ENCODE measurements around the gene TRRAP. TPM values are rescaled to one million over a fixed set of nuclear protein-coding genes. Genes with fewer than 3 reads are reported as not detected.
A peak's percentile ranks its signal among the peaks of the same experiment; 100 is the strongest.

The TRRAP gene
- total RNA-seq, 1 experiment from 2014 or later, result 26.1 TPM

DNA sequence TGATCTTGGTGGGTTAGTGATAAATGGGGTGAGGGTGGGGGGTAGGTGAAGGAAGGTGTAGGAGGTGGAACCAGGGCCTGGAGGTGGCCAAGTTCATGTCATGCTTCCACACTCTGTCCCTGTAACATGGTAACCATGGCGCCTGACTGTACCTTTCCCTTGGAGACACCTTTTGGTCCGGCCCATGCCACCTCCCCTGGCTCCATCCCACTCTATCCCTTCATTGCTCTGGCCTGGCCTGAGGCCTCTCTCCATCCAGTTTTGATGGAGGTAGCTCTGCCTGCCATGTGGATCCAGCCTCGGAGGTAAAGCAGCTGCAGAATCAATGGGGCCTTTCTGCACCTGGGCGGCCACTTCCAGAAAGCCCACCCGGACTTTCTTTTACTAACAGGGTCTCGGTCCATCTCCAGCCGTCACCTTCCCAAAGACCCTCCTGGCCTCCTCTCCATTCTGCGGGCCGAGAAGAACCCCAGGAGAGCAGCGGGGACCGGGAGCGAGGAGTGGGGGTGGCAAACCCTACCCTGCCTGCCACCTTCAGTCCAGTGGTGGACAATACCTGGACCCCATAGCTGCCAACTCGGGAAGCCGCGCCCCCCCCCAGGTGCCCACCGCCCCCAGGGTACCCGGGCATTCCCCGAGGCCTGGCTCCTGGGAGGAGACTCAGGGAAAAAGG is 504 bp upstream of the TRRAP start:
- Histone ChIP-seq H3K4me3 (ENCODE audit: low read length) (peak overlapping the region; percentile 99), H3K36me3 (ENCODE audit: insufficient read depth, low read length) (peaks cover 20% of the 10 kb centered on the region; the same call in 1 of the 2 replicates), H3K4me2 (ENCODE audit: low read depth, low read length, poor library complexity, severe bottlenecking) (peak overlapping the region; percentile 78), H4K20me1 (ENCODE audit: insufficient read depth, low read depth, low read length) (peaks cover 22% of the 10 kb centered on the region), H2AFZ (ENCODE audit: low read length) (no peak overlapping the region), H3K9ac (ENCODE audit: low read length) (peak overlapping the region; percentile 99), H3K9me2 (replicated peaks; ENCODE audit: insufficient read depth, low read length) (no peaks in the 10 kb centered on the region), H3K27me3 (ENCODE audit: low read length) (no peaks in the 10 kb centered on the region), H3K27ac (ENCODE audit: low read length) (no peak overlapping the region), H3K4me1 (ENCODE audit: low read length) (peaks cover 13% of the 10 kb centered on the region), H3K9me3 (ENCODE audit: low read length) (no peaks in the 10 kb centered on the region), H3K79me2 (ENCODE audit: low read length) (peaks cover 34% of the 10 kb centered on the region)
- no peak for DNase-seq

DNA sequence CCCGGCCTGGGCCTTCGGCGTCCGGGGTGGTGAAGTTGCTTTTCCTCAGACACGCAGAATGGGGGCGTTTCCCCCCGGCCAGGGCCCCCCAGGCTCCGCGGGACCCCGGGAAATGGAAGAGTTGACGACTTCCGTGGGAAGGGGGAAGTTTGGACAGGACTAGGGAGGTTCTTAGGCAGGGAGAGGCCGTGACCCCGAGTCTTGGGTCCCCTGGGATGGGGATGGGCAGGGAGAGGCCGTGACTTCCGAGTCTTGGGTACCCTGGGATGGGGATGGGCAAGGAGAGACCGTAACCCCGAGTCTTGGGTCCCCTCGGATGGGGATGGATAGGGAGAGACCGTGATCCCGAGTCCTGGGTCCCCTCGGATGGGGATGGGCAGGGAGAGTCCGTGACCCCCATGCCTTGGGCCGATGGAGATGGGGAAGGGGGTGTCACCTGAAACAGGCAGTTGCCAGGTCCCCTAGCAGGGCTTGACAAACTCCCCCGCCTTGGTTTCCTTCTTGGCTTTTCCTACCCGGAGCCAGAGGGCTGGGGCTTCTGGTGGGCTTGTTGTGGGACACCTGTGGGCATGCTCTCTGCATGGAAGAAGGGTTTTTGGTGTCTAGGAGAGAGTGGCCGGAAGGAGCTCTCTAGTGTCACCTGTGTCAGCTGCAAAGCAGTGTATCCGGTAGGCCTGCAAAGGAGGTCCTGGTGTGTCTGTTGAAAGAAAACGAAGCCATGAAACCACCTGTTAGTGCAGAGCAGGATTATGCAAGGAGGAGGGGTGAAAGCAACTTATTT is 1.1 kb downstream of the TRRAP start:
- Histone ChIP-seq H3K9me2 (replicated peaks; ENCODE audit: insufficient read depth, low read length) (no peaks in the 10 kb centered on the region), H2AFZ (ENCODE audit: low read length) (peak overlapping the region; percentile 69; the same call in 1 of the 2 replicates)

DNA sequence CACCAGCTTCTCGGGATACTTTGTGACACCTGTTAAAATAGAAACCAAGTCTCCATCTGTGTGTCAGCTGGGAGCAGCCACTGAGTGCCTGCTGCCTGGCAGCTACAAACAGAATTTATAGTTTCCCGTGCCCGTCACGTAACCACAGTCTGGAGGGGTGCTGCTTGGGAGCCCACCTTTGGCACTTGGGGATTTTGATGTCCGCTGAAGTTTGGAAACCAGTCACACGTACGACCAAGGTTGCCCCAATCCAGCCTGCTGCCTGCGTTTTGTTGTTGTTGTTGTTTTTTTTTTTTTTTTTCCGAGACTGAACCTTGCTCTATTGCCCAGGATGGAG is 1.6 kb downstream of the TRRAP start:
- Histone ChIP-seq H3K27me3 (ENCODE audit: low read length) (no peaks in the 10 kb centered on the region), H3K4me1 (ENCODE audit: low read length) (peaks cover 22% of the 10 kb centered on the region), H3K27ac (ENCODE audit: low read length) (no peak overlapping the region), H3K4me2 (ENCODE audit: low read depth, low read length, poor library complexity, severe bottlenecking) (peak overlapping the region; percentile 78), H3K79me2 (ENCODE audit: low read length) (peaks cover 55% of the 10 kb centered on the region), H3K36me3 (ENCODE audit: insufficient read depth, low read length) (peaks cover 32% of the 10 kb centered on the region; the same call in 1 of the 2 replicates), H4K20me1 (ENCODE audit: insufficient read depth, low read depth, low read length) (peaks cover 22% of the 10 kb centered on the region), H3K9me2 (replicated peaks; ENCODE audit: insufficient read depth, low read length) (no peaks in the 10 kb centered on the region), H3K4me3 (ENCODE audit: low read length) (peak overlapping the region; percentile 99), H2AFZ (ENCODE audit: low read length) (no peak overlapping the region), H3K9ac (ENCODE audit: low read length) (peak overlapping the region; percentile 99), H3K9me3 (ENCODE audit: low read length) (no peaks in the 10 kb centered on the region)
- no peak for DNase-seq

More for the DNA sequence above, 1.1 kb downstream of the TRRAP start:
- Histone ChIP-seq H3K79me2 (ENCODE audit: low read length) (peaks cover 49% of the 10 kb centered on the region), H4K20me1 (ENCODE audit: insufficient read depth, low read depth, low read length) (peaks cover 22% of the 10 kb centered on the region), H3K4me3 (ENCODE audit: low read length) (peak overlapping the region; percentile 99), H3K27ac (ENCODE audit: low read length) (peak overlapping the region; percentile 74), H3K9ac (ENCODE audit: low read length) (peak overlapping the region; percentile 99), H3K36me3 (ENCODE audit: insufficient read depth, low read length) (peaks cover 32% of the 10 kb centered on the region; the same call in 1 of the 2 replicates), H3K9me3 (ENCODE audit: low read length) (no peaks in the 10 kb centered on the region), H3K27me3 (ENCODE audit: low read length) (no peaks in the 10 kb centered on the region), H3K4me2 (ENCODE audit: low read depth, low read length, poor library complexity, severe bottlenecking) (peak overlapping the region; percentile 78), H3K4me1 (ENCODE audit: low read length) (peaks cover 20% of the 10 kb centered on the region)
- peak; percentile 84 for DNase-seq

DNA sequence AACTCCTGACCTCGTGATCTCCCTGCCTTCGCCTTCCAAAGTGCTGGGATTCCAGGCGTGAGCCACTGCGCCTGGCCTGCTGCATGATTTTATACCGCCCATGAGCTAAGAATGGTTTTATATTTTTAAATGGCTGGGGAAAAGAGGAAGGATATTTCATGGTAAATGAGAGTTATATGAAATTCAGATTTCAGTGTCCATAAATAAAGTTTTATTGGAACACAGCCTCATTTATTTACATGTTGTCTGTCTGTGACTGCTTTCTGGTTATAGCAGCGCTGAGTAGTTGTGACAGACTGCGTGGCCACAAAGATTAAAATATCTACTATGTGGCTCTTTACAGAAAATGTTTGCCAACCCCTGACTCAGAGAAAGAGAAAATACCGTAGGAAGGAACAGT is 2.2 kb downstream of the TRRAP start:
- Histone ChIP-seq H3K4me1 (ENCODE audit: low read length) (peaks cover 22% of the 10 kb centered on the region), H3K79me2 (ENCODE audit: low read length) (peaks cover 58% of the 10 kb centered on the region)

DNA sequence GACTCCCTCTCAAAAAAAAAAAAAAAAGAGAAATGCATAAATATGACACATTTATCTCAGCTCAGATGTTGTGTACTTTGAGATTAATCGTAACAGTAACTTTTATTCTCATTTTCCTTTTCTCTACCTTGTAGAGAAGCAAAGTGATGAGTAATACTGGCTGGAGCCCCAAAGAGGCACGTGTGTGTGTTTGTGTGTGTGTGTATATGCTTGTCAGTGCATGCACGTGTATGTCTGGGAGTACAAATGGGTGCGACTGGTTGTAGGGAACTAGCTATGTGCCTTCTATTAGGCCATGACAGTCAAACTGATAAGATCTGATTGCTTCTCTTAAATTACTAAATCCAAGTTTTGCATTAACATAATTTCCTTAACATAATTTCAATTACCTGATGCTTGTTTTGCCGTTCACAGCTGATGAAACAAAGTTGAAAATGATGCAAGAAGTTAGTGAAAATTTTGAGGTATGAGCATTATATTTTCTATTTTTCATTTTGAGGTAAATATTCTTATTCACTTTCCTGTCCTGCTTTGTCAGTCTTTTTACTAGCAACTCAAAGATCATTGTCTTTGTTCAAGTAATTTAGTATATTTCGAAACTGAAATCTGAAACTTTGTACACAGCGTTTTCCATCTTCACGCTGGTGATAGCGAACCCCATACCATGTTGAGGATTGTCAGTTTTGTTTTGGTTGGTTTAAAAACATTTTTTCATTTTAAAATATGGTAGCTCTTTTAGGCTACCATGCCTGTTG is 3.4 kb downstream of the TRRAP start:
- no peak overlapping the region for H3K4me2 ChIP-seq (ENCODE audit: low read depth, low read length, poor library complexity, severe bottlenecking)
- H3K4me3 ChIP-seq (ENCODE audit: low read length), result no peak overlapping the region
- no peaks in the 10 kb centered on the region for H3K9me3 ChIP-seq (ENCODE audit: low read length)
- no peak overlapping the region for H3K27ac ChIP-seq (ENCODE audit: low read length)
- no peak overlapping the region for H3K9ac ChIP-seq (ENCODE audit: low read length)
- peaks cover 22% of the 10 kb centered on the region for H4K20me1 ChIP-seq (ENCODE audit: insufficient read depth, low read depth, low read length)
- no peak for DNase-seq
- H3K4me1 ChIP-seq (ENCODE audit: low read length), result peaks cover 22% of the 10 kb centered on the region
- no peaks in the 10 kb centered on the region for H3K27me3 ChIP-seq (ENCODE audit: low read length)
- peaks cover 32% of the 10 kb centered on the region; the same call in 1 of the 2 replicates for H3K36me3 ChIP-seq (ENCODE audit: insufficient read depth, low read length)
- H2AFZ ChIP-seq (ENCODE audit: low read length), result no peak overlapping the region
- H3K9me2 ChIP-seq (replicated peaks; ENCODE audit: insufficient read depth, low read length), result no peaks in the 10 kb centered on the region
- peaks cover 67% of the 10 kb centered on the region for H3K79me2 ChIP-seq (ENCODE audit: low read length)

More for the DNA sequence above, 2.2 kb downstream of the TRRAP start:
- Histone ChIP-seq H3K27me3 (ENCODE audit: low read length) (no peaks in the 10 kb centered on the region), H3K4me3 (ENCODE audit: low read length) (peak overlapping the region; percentile 99; the same call in 1 of the 2 replicates), H4K20me1 (ENCODE audit: insufficient read depth, low read depth, low read length) (peaks cover 22% of the 10 kb centered on the region), H3K9me3 (ENCODE audit: low read length) (no peaks in the 10 kb centered on the region), H3K36me3 (ENCODE audit: insufficient read depth, low read length) (peaks cover 32% of the 10 kb centered on the region; the same call in 1 of the 2 replicates), H2AFZ (ENCODE audit: low read length) (no peak overlapping the region), H3K4me2 (ENCODE audit: low read depth, low read length, poor library complexity, severe bottlenecking) (peak overlapping the region; percentile 78), H3K27ac (ENCODE audit: low read length) (no peak overlapping the region), H3K9ac (ENCODE audit: low read length) (no peak overlapping the region), H3K9me2 (replicated peaks; ENCODE audit: insufficient read depth, low read length) (no peaks in the 10 kb centered on the region)
- no peak for DNase-seq

DNA sequence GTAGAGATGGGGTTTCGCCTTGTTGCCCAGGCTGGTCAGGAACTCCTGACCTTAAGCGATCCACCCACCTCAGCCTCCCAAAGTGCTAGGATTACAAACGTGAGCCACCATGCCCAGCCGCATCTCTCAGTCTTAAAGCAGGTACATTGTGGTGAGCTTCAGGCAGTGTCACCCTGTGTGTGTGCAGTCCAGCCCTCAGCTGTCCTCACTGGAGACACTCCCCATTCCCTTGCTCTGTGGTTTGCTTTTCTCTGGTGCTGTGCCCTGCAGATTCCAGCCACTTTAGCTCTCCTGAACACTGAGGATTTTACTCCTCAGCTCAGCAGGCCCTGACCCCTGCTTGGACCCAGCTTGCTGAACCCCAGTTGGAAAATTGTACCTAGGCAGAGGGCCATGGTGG is 6.1 kb downstream of the TRRAP start:
- Histone ChIP-seq H3K36me3 (ENCODE audit: insufficient read depth, low read length) (peaks cover 35% of the 10 kb centered on the region; the same call in 1 of the 2 replicates), H3K9me3 (ENCODE audit: low read length) (no peaks in the 10 kb centered on the region), H3K27ac (ENCODE audit: low read length) (no peak overlapping the region), H2AFZ (ENCODE audit: low read length) (no peak overlapping the region), H3K9ac (ENCODE audit: low read length) (no peak overlapping the region), H4K20me1 (ENCODE audit: insufficient read depth, low read depth, low read length) (peaks cover 17% of the 10 kb centered on the region), H3K4me2 (ENCODE audit: low read depth, low read length, poor library complexity, severe bottlenecking) (no peak overlapping the region), H3K9me2 (replicated peaks; ENCODE audit: insufficient read depth, low read length) (no peaks in the 10 kb centered on the region), H3K79me2 (ENCODE audit: low read length) (peaks cover 71% of the 10 kb centered on the region), H3K27me3 (ENCODE audit: low read length) (no peaks in the 10 kb centered on the region), H3K4me3 (ENCODE audit: low read length) (no peak overlapping the region), H3K4me1 (ENCODE audit: low read length) (peaks cover 17% of the 10 kb centered on the region)
- no peak for DNase-seq

DNA sequence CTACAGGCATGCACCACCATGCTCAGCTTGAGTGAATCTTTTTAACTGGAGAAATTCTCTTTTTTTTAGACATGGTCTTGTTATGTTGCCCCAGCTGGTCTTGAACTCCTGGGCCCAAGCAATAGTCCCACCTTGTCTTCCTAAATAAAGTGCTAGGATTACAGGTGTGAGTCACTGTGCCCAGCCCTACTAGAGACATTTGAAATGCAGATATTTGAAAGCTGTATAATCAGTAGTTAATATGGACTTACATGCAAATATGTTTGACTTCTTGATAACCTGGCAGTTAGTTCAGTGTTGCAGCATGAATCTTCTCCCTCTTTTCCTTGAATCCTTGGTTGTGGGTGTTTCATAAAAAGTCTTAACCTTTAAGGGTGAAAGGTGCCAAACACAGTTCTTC is 8.7 kb downstream of the TRRAP start:
- no peak overlapping the region for H3K9ac ChIP-seq (ENCODE audit: low read length)
- no peak overlapping the region for H3K27ac ChIP-seq (ENCODE audit: low read length)
- no peaks in the 10 kb centered on the region for H3K27me3 ChIP-seq (ENCODE audit: low read length)
- H3K4me3 ChIP-seq (ENCODE audit: low read length), result no peak overlapping the region
- DNase-seq, result no peak
- H3K9me2 ChIP-seq (replicated peaks; ENCODE audit: insufficient read depth, low read length), result no peaks in the 10 kb centered on the region
- H4K20me1 ChIP-seq (ENCODE audit: insufficient read depth, low read depth, low read length), result no peaks in the 10 kb centered on the region
- H3K79me2 ChIP-seq (ENCODE audit: low read length), result peaks cover 47% of the 10 kb centered on the region
- no peaks in the 10 kb centered on the region for H3K9me3 ChIP-seq (ENCODE audit: low read length)
- H2AFZ ChIP-seq (ENCODE audit: low read length), result no peak overlapping the region
- H3K4me1 ChIP-seq (ENCODE audit: low read length), result peaks cover 9% of the 10 kb centered on the region
- H3K36me3 ChIP-seq (ENCODE audit: insufficient read depth, low read length), result peaks cover 28% of the 10 kb centered on the region
- no peak overlapping the region for H3K4me2 ChIP-seq (ENCODE audit: low read depth, low read length, poor library complexity, severe bottlenecking)

DNA sequence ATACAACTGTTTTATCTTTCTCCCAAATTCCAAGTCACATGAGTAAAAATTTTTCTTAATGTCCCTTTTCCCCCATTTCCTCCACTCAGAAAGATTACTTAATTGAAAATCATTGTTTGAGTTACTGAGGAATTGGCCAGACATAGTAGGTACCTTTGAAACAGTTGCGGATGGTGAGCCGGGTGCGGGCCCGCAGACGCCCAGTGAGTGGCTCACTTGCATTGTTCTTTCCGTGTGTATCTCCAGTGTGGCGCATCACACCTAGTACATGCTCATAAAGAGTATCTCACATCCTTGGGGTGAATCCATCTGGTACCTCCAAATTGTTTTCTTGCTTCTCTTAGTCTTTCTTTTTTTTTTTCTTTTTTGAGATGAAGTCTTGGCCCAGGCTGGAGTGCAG is 14.3 kb downstream of the TRRAP start:
- no peaks in the 10 kb centered on the region for H3K4me1 ChIP-seq (ENCODE audit: low read length)
- H3K4me3 ChIP-seq (ENCODE audit: low read length), result no peak overlapping the region
- H2AFZ ChIP-seq (ENCODE audit: low read length), result no peak overlapping the region
- no peak overlapping the region for H3K9ac ChIP-seq (ENCODE audit: low read length)
- H3K79me2 ChIP-seq (ENCODE audit: low read length), result peaks cover 6% of the 10 kb centered on the region
- no peaks in the 10 kb centered on the region for H3K27me3 ChIP-seq (ENCODE audit: low read length)
- H3K9me2 ChIP-seq (replicated peaks; ENCODE audit: insufficient read depth, low read length), result no peaks in the 10 kb centered on the region
- H3K9me3 ChIP-seq (ENCODE audit: low read length), result no peaks in the 10 kb centered on the region
- peaks cover 49% of the 10 kb centered on the region for H3K36me3 ChIP-seq (ENCODE audit: insufficient read depth, low read length)
- no peak for DNase-seq
- no peak overlapping the region for H3K27ac ChIP-seq (ENCODE audit: low read length)
- H3K4me2 ChIP-seq (ENCODE audit: low read depth, low read length, poor library complexity, severe bottlenecking), result no peak overlapping the region
- H4K20me1 ChIP-seq (ENCODE audit: insufficient read depth, low read depth, low read length), result 0 out of 2 replicates have a peak, but pooled peaks cover 6% of the 10 kb centered on the region

All from Karpas-422 (cell line).